GM12865 (cell line): ENCODE measurements around the gene PROSER2.

Experiments used
- DNase-seq: peaks from one replicate; pipeline ENCODE4 v3.0.0; 2010; ENCODE audit warnings: low read depth
- H3K4me3 ChIP-seq: 2 replicates; pipeline ENCODE4 v1.5.1; 2011; ENCODE audit warnings: mild to moderate bottlenecking, low read depth, low read length, control low read depth
- TF ChIP-seq, protein P1 (sequence below): IDR thresholded peaks from 2 replicates; pipeline ENCODE4 v1.5.1; 2011; ENCODE audit warnings: low read length, control low read depth, low read depth, inconsistent platforms; ENCODE audit not compliant: insufficient read depth; ENCODE audit errors: missing control alignments

Gene PROSER2

GRCh38 chr10:11853468-11853867, 30.3 kb downstream of the PROSER2 start:
- H3K4me3 ChIP-seq = no peak overlapping the region
- TF ChIP-seq, protein P1, sequence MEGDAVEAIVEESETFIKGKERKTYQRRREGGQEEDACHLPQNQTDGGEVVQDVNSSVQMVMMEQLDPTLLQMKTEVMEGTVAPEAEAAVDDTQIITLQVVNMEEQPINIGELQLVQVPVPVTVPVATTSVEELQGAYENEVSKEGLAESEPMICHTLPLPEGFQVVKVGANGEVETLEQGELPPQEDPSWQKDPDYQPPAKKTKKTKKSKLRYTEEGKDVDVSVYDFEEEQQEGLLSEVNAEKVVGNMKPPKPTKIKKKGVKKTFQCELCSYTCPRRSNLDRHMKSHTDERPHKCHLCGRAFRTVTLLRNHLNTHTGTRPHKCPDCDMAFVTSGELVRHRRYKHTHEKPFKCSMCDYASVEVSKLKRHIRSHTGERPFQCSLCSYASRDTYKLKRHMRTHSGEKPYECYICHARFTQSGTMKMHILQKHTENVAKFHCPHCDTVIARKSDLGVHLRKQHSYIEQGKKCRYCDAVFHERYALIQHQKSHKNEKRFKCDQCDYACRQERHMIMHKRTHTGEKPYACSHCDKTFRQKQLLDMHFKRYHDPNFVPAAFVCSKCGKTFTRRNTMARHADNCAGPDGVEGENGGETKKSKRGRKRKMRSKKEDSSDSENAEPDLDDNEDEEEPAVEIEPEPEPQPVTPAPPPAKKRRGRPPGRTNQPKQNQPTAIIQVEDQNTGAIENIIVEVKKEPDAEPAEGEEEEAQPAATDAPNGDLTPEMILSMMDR = peak; percentile 30
- no peak for DNase-seq

DNA sequence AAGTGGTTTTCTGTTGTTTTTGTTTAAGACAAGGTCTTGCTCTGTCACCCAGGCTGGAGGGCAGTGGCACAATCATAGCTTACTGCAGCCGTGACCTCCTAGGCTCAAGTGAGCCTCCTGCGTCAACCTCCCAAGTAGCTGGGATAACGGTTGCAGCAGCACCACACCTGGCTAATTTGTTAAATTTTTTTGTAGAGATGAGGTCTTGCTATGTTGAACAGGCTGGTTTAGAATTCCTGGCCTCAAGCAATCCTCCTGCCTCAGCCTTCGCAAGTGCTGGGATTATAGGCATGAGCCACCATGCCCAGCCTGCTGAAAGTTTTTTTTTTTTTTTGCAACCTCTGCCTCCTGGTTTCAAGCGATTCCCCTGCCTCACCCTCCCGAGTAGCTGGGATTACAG, 31.1 kb downstream of the PROSER2 start:
- H3K4me3 ChIP-seq = no peak overlapping the region
- no peak for DNase-seq
- TF ChIP-seq, protein P1 = no peak

DNA sequence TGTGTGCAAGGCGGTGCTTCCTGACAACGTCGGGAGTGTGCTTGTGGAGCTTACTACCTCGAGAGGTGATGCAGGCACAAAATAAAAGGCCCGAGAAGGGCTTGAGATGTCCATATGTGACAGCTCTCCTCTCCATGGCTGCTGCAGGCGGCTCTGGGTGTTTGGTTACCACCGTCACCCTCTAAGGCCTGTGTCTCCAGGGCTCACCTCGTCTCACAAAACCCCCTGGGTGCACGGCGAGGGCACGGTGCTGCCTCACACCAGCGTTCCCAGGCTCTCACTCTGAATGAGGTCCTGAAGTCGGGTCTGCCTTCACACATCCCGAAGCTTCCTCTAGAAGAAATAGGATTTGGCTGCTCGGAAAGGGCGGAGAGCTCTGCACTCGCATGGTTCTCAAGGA, 32.9 kb downstream of the PROSER2 start:
- DNase-seq = no peak
- no peak overlapping the region for H3K4me3 ChIP-seq
- TF ChIP-seq, protein P1 = no peak

- TF ChIP-seq, protein P1 = no peak
- no peak overlapping the region for H3K4me3 ChIP-seq
- DNase-seq = no peak
Measured at GRCh38 chr10:11856678-11857077, 33.5 kb downstream of the PROSER2 start.

GRCh38 chr10:11858093-11858492, 34.9 kb downstream of the PROSER2 start:
- no peak overlapping the region for H3K4me3 ChIP-seq
- DNase-seq = no peak
- TF ChIP-seq, protein P1 = no peak

DNA sequence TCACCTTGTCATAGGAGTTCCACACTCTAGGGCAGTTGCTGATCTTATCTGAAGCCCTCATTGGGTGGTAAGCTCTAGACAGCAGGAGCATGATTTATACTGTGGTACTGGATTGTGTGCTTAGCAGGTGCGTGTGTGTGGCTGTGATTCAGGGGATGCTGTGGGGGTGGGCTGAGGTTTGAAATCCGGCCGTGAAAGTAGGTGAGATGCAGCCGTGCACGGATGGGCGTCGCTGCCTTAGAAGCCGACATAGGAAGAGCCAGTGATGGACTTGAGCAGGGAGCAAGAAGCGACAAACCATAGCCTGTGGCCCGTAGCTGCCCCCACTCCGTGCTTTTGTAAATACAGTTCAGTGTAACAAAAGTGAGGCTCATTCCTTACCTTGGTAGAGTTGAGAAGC, 38.2 kb downstream of the PROSER2 start:
- TF ChIP-seq, protein P1 = no peak
- H3K4me3 ChIP-seq = no peak overlapping the region
- no peak for DNase-seq

DNA sequence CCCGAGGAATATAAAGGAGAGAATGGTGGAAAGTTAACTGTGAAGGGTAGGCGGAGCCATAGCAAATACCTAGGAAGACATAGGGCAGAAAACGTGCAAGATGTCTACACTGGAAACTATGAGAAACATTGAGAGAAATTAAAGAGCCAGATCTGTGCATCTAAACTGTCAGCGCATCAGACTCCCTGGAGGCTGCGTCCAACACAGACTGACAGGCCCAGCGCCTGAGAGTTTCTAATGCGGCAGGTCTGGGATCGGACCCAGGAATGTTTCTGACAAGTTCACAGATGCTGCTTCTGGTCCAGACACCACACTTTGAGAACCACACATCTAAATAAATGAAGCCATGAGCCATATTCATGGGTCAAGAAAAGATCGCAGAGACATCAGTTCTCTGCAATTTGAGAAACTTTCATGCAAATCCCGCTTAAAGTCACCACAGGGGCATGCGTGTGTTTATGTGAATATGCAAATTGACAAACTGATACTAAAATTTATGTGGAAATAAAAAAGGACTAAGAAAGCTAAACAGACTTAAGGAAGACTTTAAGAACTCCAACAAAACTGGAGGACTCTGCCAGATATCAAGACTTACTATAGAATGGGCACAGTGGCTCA, 38.8 kb downstream of the PROSER2 start:
- TF ChIP-seq, protein P1 = no peak
- no peak overlapping the region for H3K4me3 ChIP-seq
- no peak for DNase-seq
